DND-41 (cell line): ENCODE results near the gene SLC16A11.

Experiments
- ATAC-seq: fragments of 200-7000 bp; cut with Tn5 transposase; 3 replicates; pipeline ENCODE4 v1.9.1; 2021; ENCODE audit warnings: low read depth; ENCODE audit not compliant: insufficient read depth
- DNase-seq: peaks from one replicate; pipeline ENCODE4 v3.0.0-alpha.2; 2020
- H2AFZ ChIP-seq: 2 replicates; pipeline ENCODE4 v1.6.0; 2012; ENCODE audit warnings: low read depth, low read length
- H3K27ac ChIP-seq: 2 replicates; pipeline ENCODE4 v1.5.1; 2012; ENCODE audit warnings: low read length, inconsistent platforms
- H3K27me3 ChIP-seq: fragments of 200-600 bp; sonication (generic); 2 replicates; pipeline ENCODE4 v1.6.0; 2012; ENCODE audit warnings: low read length, mild to moderate bottlenecking, inconsistent platforms; ENCODE audit not compliant: insufficient read depth, poor library complexity
- H3K36me3 ChIP-seq: 2 replicates; pipeline ENCODE4 v1.5.1; 2012; ENCODE audit warnings: low read length, inconsistent platforms; ENCODE audit not compliant: insufficient read depth
- H3K4me1 ChIP-seq: 2 replicates; pipeline ENCODE4 v1.5.1; 2012; ENCODE audit warnings: mild to moderate bottlenecking, low read length; ENCODE audit not compliant: insufficient read depth
- H3K4me2 ChIP-seq: 2 replicates; pipeline ENCODE4 v1.6.0; 2012; ENCODE audit warnings: mild to moderate bottlenecking, moderate library complexity, low read length, inconsistent platforms; ENCODE audit not compliant: insufficient read depth
- H3K4me3 ChIP-seq, 2 experiments: fragments of 200-600 bp in 1 of 2; shearing (Covaris generic) in 1 of 2; 2 replicates each; pipeline ENCODE4 v1.5.1; 2012 to 2016; ENCODE audit warnings: inconsistent platforms in 2 of 2, low read length in 2 of 2, mild to moderate bottlenecking in 2 of 2, low read depth in 1 of 2, moderate library complexity in 1 of 2
- H3K79me2 ChIP-seq: 2 replicates; pipeline ENCODE4 v1.6.0; 2012; ENCODE audit warnings: low read length, inconsistent platforms; ENCODE audit not compliant: insufficient read depth
- H3K9ac ChIP-seq: 2 replicates; pipeline ENCODE4 v1.6.0; 2012; ENCODE audit warnings: low read depth, mild to moderate bottlenecking, inconsistent platforms, low read length, moderate library complexity
- H3K9me3 ChIP-seq: 2 replicates; pipeline ENCODE4 v1.5.1; 2012; ENCODE audit warnings: low read length, moderate library complexity, mild to moderate bottlenecking, inconsistent platforms; ENCODE audit not compliant: insufficient read depth, severe bottlenecking
- H4K20me1 ChIP-seq: 2 replicates; pipeline ENCODE4 v1.6.0; 2012; ENCODE audit warnings: low read length; ENCODE audit not compliant: insufficient read depth
- CTCF ChIP-seq: IDR thresholded peaks from 2 replicates; pipeline ENCODE4 v1.5.1; 2012; ENCODE audit warnings: borderline replicate concordance, low read length, moderate library complexity, mild to moderate bottlenecking; ENCODE audit not compliant: poor library complexity, severe bottlenecking; ENCODE audit errors: extremely low read depth
- EZH2 ChIP-seq: IDR thresholded peaks from 3 replicates; pipeline ENCODE4 v1.6.1; 2012; ENCODE audit warnings: borderline replicate concordance, low read depth, mild to moderate bottlenecking, moderate library complexity, low read length, inconsistent platforms; ENCODE audit not compliant: severe bottlenecking

The SLC16A11 gene

GRCh38 chr17:7084088-7084487, 40.2 kb upstream of the SLC16A11 start:
- no peaks in the 10 kb centered on the region for H3K4me1 ChIP-seq
- no peaks in the 10 kb centered on the region for H3K9me3 ChIP-seq
- H3K4me2 ChIP-seq: no peak overlapping the region
- no peak overlapping the region for H3K27ac ChIP-seq
- TF ChIP-seq EZH2 (no peak), CTCF (no peak)
- no peak for DNase-seq
- no peaks in the 10 kb centered on the region for H4K20me1 ChIP-seq
- H3K9ac ChIP-seq: no peak overlapping the region
- H3K36me3 ChIP-seq: no peaks in the 10 kb centered on the region
- no peaks in the 10 kb centered on the region for H3K27me3 ChIP-seq
- H3K4me3 ChIP-seq: no peak overlapping the region
- H3K79me2 ChIP-seq: no peaks in the 10 kb centered on the region
- ATAC-seq: no peak
- H2AFZ ChIP-seq: no peak overlapping the region

DNA sequence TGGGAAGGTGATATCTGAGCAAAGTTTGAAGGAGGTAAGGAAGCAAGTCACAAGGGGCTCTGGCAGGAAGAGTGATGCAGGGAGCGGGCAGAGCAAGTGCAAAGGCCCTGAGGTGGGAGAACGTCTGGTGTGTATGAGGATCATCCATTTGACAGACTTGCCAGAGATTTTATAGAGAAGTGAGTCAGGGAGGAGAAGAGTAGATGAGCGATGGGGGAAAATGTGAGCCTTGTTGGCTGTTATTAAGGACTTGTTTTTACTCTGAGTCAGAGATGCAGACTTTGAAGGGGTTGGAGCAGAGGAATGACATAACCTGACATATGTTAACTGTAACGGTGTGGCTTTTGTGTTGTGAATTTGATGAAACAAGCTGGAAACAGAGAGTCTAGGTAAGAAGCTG, 39.7 kb upstream of the SLC16A11 start:
- Histone ChIP-seq H2AFZ (no peak overlapping the region), H3K27me3 (no peaks in the 10 kb centered on the region), H3K4me2 (no peak overlapping the region), H3K9ac (no peak overlapping the region), H3K36me3 (no peaks in the 10 kb centered on the region), H3K4me1 (no peaks in the 10 kb centered on the region), H3K9me3 (no peaks in the 10 kb centered on the region), H3K4me3 (no peak overlapping the region), H3K27ac (no peak overlapping the region), H4K20me1 (no peaks in the 10 kb centered on the region), H3K79me2 (no peaks in the 10 kb centered on the region)
- ATAC-seq: no peak
- no peak for DNase-seq
- TF ChIP-seq EZH2: no peak
- no peak for TF ChIP-seq CTCF

- no peak overlapping the region for H3K4me3 ChIP-seq
- peak; percentile 33; the same call in 1 of the 3 replicates for ATAC-seq
These were observed 37.6 kb upstream of the SLC16A11 start for GRCh38 chr17:7081341-7082062.

More at GRCh38 chr17:7081341-7082062, 37.6 kb upstream of the SLC16A11 start:
- DNase-seq: peak; percentile 20
- Histone ChIP-seq H3K27me3 (no peaks in the 10 kb centered on the region), H3K4me1 (no peaks in the 10 kb centered on the region), H3K9me3 (no peaks in the 10 kb centered on the region), H3K36me3 (no peaks in the 10 kb centered on the region), H3K4me2 (no peak overlapping the region), H2AFZ (no peak overlapping the region), H3K9ac (no peak overlapping the region), H3K27ac (no peak overlapping the region), H4K20me1 (no peaks in the 10 kb centered on the region), H3K79me2 (no peaks in the 10 kb centered on the region)
- TF ChIP-seq CTCF (no peak), EZH2 (no peak)
